Activated T-helper 1 cell treated with anti-CD3 and anti-CD28 coated beads, Interleukin-2, amount 50 U/mL, for 16 hours (primary cell): ENCODE data around the gene RPL13.
"Not testable (repeated sequence)": the region's sequence is repeated elsewhere in the genome, so short reads cannot be mapped to it uniquely, and the experiment has no call there.

ENCODE experiments used
- DNase-seq, 2 donors: peaks; one replicate each; pipeline ENCODE4 v3.0.0-alpha.2; 2020; ENCODE audit warnings: low read depth in 1 of 2, low spot score in 1 of 2

The RPL13 gene

DNA sequence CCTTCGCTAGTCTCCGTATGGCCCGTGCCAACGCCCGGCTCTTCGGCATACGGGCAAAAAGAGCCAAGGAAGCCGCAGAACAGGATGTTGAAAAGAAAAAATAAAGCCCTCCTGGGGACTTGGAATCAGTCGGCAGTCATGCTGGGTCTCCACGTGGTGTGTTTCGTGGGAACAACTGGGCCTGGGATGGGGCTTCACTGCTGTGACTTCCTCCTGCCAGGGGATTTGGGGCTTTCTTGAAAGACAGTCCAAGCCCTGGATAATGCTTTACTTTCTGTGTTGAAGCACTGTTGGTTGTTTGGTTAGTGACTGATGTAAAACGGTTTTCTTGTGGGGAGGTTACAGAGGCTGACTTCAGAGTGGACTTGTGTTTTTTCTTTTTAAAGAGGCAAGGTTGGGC lies 2.5 kb downstream of the RPL13 start:
- no peak for DNase-seq

DNA sequence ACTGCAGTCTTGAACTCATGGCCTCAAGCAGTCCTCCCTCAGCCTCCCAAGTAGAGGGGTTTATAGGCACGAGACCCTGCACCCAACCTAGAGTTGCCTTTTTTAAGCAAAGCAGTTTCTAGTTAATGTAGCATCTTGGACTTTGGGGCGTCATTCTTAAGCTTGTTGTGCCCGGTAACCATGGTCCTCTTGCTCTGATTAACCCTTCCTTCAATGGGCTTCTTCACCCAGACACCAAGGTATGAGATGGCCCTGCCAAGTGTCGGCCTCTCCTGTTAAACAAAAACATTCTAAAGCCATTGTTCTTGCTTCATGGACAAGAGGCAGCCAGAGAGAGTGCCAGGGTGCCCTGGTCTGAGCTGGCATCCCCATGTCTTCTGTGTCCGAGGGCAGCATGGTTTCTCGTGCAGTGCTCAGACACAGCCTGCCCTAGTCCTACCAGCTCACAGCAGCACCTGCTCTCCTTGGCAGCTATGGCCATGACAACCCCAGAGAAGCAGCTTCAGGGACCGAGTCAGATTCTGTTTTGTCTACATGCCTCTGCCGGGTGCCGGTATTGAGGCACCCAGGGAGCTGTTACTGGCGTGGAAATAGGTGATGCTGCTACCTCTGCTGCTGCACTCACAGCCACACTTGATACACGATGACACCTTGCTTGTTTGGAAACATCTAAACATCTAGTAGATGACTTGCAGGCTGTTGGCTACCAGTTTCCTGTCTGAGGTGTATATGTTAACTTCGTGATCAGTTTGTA lies 3.3 kb downstream of the RPL13 start:
- no peak for DNase-seq

GRCh38 chr16:89564476-89565255 lies 4.2 kb downstream of the RPL13 start:
- DNase-seq: no peak

GRCh38 chr16:89565256-89565505 lies 4.7 kb downstream of the RPL13 start:
- no peak for DNase-seq

DNA sequence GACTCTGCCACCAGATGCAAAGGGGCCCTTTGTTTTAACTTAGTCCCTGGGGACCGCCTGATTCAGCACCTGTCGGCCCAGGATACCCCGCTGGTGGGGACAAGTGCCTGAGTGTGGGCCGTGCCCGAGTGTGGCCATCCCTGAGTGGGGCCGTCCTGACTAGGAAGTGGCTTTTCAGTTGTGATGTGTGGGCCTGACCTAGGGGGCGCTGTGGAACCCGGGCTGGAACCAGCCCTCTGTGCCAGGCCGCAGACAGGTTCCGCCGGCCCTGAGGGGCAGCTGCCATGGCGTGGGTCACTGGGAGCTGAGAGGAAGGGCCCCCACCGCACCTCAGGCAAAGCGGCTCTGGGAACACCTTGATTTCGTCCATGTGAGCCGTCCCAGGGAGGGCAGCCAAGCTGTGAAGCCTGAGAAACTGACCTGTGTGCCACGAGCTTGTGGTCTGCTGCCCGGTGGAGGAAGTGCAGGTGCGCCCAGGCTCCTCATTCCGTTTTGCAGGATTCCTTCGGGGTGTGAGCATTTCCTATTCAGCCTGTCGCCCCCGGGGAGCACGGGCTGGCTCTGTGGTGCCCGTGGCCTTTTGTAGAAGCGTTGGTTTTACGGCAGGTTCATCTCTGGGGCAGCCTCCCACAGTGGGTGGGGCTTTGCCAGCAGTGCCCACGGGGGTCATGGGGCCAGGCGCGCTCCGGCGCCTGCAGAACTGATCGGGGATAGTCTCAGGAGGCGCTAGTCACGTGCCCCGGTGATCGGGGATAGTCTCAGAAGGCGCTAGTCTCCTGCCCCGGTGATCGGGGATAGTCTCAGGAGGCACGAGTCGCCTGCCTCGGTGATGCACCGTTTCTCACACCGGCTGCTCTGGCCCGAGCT lies 5.3 kb downstream of the RPL13 start:
- no peak for DNase-seq

- no peak for DNase-seq
These were observed 7.4 kb downstream of the RPL13 start for GRCh38 chr16:89567656-89568594.

DNA sequence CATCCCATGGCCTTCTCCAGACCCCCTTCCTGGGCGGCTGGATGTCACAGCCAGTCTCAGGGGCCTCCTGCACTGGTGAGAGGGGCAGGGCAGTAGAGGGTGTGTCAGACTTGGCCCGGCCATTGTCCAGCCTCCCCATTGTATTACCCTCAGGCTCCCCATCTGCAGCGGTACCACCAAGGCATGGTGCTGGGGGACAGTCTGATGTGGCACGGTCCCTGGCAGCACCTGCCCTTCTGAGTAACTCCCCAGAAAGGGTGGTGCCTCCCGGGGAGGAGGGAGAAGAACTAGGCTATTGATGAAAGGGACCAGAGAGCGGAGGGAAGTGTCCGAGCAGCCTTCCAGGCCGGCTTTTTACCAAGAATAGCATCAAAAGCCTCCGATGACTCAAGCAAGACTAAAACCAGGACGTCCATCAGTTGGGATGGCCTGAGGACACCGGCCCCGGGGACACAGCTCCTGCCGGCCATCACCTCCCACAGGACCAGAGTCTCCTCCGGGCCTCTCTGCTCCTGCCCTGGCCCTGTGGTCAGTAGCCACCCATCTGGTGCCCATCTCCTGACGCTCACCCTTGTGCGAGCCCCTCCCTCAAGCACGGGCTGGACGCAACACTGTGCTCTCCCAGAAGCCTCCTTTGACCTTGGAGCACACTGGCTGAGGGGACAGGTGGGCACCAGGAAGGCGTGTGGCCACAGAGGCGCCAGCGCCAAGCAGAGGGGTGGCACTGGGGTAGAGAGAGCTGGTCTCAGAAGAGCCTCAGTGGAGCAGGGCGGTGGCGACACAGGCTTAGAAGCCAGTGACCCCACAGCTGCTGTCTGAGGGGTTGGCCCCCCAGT lies 9.2 kb downstream of the RPL13 start:
- no peak for DNase-seq

DNA sequence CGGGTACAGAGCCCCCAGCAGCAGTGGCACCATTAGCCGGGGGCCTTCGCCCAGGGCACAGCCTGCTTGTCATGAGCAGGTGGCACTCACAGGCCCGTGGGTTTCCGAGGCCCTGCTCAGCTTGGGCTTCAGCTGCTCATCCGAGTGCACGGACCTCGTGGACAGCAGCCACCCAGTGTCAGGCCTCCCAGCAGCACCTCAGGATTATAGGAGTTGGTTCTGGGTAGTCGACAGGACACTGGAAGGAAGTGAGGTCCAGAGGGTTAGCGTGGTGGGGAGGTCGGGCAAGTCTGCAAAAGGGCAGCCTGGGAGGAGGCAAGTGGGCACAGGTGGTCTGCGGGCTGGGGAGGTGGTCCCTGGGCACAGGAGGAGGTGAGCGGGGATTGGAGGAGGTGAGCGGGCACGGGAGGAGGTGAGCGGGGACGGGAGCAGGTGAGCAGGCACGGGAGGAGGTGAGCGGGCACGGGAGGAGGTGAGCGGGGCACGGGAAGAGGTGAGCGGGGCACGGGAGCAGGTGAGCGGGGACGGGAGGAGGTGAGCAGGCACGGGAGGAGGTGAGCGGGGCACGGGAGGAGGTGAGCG lies 10.0 kb downstream of the RPL13 start:
- DNase-seq: no peak

- not testable (repeated sequence) for DNase-seq
These were observed 10.6 kb downstream of the RPL13 start for GRCh38 chr16:89570983-89571598.

- no peak for DNase-seq
These were observed 11.2 kb downstream of the RPL13 start for GRCh38 chr16:89571636-89572035.

DNA sequence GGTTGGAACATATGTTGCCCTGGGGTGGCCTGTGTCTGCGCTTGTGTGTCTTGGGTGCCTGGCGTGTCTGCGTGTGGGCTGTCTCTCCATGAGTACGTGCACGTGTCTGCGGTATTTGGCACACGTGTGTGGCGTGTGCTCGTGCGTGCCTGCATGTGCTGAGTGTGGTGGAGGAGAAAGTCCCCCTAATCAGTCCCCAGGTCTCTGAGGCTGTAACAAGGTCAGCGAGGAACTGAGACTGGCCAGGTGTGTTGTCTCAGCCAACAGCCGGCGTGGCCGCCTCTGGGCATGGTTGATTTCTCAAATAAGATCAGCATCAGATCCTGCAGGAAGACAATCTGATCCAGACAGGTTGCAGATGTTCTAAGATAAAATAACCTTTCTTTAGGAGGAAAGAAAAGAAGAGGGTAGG lies 11.6 kb downstream of the RPL13 start:
- no peak for DNase-seq

- DNase-seq: no peak
These were observed 12.2 kb downstream of the RPL13 start for GRCh38 chr16:89572485-89573205.

- no peak for DNase-seq
These were observed 13.6 kb downstream of the RPL13 start for GRCh38 chr16:89573826-89574680.

DNA sequence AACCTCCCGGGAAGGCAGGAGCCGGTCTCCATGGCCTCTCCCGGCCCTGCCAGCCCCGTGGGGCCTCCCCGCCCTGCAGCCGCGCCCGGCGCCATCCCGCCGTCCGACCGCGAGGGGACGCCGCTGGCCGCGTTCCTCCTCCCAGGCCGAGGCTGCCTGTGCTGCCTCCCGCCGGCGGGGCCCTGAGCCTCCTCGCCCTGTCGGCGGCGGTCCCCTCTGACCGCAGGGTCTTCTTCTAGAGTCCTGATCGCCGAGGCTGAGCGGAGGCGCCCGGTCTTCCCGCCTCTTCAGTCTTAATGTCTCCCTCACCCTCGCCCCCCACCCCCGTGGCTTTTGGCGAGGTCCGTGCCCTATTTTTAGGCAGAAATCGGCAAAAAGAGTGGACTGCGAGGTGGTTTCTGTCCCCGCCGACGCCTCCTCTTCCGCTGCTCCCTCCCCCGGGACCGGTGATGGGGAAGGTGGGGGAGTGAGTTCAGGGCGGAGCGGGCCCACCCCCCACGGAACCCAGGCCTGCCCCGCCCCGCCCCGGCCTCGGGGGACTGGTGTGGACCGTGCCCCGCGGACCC lies 14.3 kb downstream of the RPL13 start:
- no peak for DNase-seq

DNA sequence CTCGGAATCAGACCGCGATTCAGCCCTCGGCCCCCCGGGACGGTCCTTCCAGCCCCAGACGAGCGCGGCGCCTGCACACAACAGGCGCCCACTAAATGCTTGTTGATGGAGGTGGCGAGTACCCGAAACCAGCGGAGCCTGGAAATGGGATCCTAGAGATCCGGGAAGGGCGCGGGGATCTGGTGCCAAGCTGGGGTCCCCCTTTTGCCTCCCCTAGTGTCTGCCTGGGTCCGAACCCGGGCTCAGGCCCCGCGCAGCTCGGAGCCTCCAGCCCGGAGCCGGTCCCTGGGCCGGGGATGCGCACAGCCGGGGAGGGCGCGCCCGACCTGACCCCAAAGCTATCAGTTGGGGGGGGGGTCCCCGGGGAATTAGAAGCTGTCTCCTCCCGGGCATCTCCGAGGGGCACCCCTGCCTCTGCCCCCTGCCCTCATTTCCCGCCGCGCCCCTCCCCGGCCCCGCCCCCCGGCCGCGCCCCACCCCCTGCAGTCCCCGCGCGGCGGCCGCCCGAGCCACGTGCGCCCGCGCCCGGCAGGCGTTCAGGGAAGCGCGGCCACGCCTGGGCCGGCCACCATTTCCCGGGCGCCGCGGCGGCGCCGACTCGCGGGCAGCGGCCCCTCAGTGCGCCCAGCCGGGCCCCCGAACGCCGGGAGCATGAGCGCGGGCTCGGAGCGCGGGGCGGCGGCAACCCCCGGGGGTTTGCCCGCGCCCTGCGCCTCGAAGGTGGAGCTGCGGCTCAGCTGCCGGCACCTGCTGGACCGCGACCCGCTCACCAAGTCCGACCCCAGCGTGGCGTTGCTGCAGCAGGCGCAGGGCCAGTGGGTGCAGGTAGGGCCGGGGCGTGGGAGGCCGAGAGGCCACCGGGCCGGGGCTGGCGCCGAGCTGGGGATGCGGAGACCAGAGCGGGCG lies 15.0 kb downstream of the RPL13 start, which contains the start of gene CPNE7:
TSS of gene CPNE7 (plus strand) at position 512 of the 906 bp plus-strand sequence. CDS start at position 652, 140 bp downstream.
- DNase-seq: no peak
